Measurements from ENCODE around the gene ZNF223. TPM values are rescaled to one million over a fixed set of nuclear protein-coding genes. Genes with fewer than 3 reads are reported as not detected.

Gene ZNF223
- total and polyA plus RNA-seq, 9 of the 15 experiments (the other 6 are each of a cell fraction or from before 2014, with no cell fraction given), result 0.21 to 1.8 (median 0.71) TPM

GRCh38 chr19:44002566-44003460 is 49.0 kb upstream of the ZNF223 start, which contains the start of gene ZNF230 (continued):
- TF ChIP-seq ZNF347 (CRISPR knock-in tag; IDR thresholded peaks at IDR 0.05; ENCODE audit: low read depth), result no peak
- no peak; the same call in 1 of the 2 replicates for TF ChIP-seq CTBP1 (IDR thresholded peaks at IDR 0.05; ENCODE audit: borderline replicate concordance)
- TF ChIP-seq ARNT (IDR thresholded peaks at IDR 0.05), result no peak
- TF ChIP-seq DPF2 (IDR thresholded peaks at IDR 0.05), result no peak
- TF ChIP-seq MXI1 (IDR thresholded peaks at IDR 0.05; ENCODE audit: low read depth, low read length), result no peak
- no peak for TF ChIP-seq MAFG (tag; conservative IDR thresholded peaks at IDR 0.05)
- TF ChIP-seq MITF (IDR thresholded peaks at IDR 0.05), result no peak
- no peak for TF ChIP-seq BCOR (IDR thresholded peaks at IDR 0.05)
- TF ChIP-seq ZNF644 (tag; IDR thresholded peaks at IDR 0.05; ENCODE audit: low read depth), result peak; percentile 59; the same call in 1 of the 2 replicates
- TF ChIP-seq ZNF217 (CRISPR knock-in tag; IDR thresholded peaks at IDR 0.05), result no peak
- TF ChIP-seq PHF8 (IDR thresholded peaks at IDR 0.05; ENCODE audit: borderline replicate concordance, low read length), result peak; percentile 69; the same call in 1 of the 2 replicates
- no peak for TF ChIP-seq MEF2A (IDR thresholded peaks at IDR 0.05; ENCODE audit: control insufficient read depth, low read depth, low read length)
- no peak for TF ChIP-seq SFPQ (IDR thresholded peaks at IDR 0.05; ENCODE audit: low read depth, low read length)
- no peak for TF ChIP-seq UBTF (IDR thresholded peaks at IDR 0.05; ENCODE audit: borderline replicate concordance in 1 of 2, low read depth in 2 of 2, low read length in 2 of 2)
- no peak for TF ChIP-seq ZBTB43 (CRISPR knock-in tag; IDR thresholded peaks at IDR 0.05)
- TF ChIP-seq DNMT1 (IDR thresholded peaks at IDR 0.05), result no peak
- no peak for TF ChIP-seq ZNF12 (CRISPR knock-in tag; IDR thresholded peaks at IDR 0.05)
- no peak for TF ChIP-seq HDAC8 (tag; IDR thresholded peaks at IDR 0.05)
- TF ChIP-seq ZNF311 (CRISPR knock-in tag; IDR thresholded peaks at IDR 0.05), result 0 out of 2 replicates have a peak, but pooled peaks have one; percentile 9
- TF ChIP-seq RAD51 (IDR thresholded peaks at IDR 0.05; ENCODE audit: borderline replicate concordance, low read depth), result no peak
- TF ChIP-seq SRSF1 (IDR thresholded peaks at IDR 0.05; ENCODE audit: low read depth, low read length), result no peak
